Fibroblast of lung (primary cell): Measurements from ENCODE around the gene ITGBL1. TPM values are rescaled to one million over a fixed set of nuclear protein-coding genes. Genes with fewer than 3 reads are reported as not detected.
A peak's percentile ranks its signal among the peaks of the same experiment; 100 is the strongest.

Source experiments
- DNase-seq, 2 donors: peaks; one replicate each; pipeline versions ENCODE4 v3.0.0 to v3.0.0-alpha.2; 2010; ENCODE audit warnings: low read depth in 2 of 2
- H2AFZ ChIP-seq: 2 replicates; pipeline ENCODE4 v1.5.1; 2012; ENCODE audit warnings: low read length, control low read depth, inconsistent platforms
- H3K27ac ChIP-seq: 2 replicates; pipeline ENCODE4 v1.5.1; 2011; ENCODE audit warnings: low read length, control low read depth; ENCODE audit not compliant: insufficient read depth
- H3K27me3 ChIP-seq: 2 replicates; pipeline ENCODE4 v1.5.1; 2011; ENCODE audit warnings: mild to moderate bottlenecking, low read length; ENCODE audit not compliant: control insufficient read depth, insufficient read depth
- H3K36me3 ChIP-seq: 2 replicates; pipeline ENCODE4 v1.5.1; 2011; ENCODE audit warnings: low read length; ENCODE audit not compliant: control insufficient read depth, insufficient read depth
- H3K4me1 ChIP-seq: 2 replicates; pipeline ENCODE4 v1.5.1; 2011; ENCODE audit warnings: low read length; ENCODE audit not compliant: control insufficient read depth, insufficient read depth; ENCODE audit errors: extremely low read depth
- H3K4me2 ChIP-seq: 2 replicates; pipeline ENCODE4 v1.5.1; 2011; ENCODE audit warnings: low read length, control low read depth; ENCODE audit not compliant: insufficient read depth; ENCODE audit errors: extremely low read depth
- H3K4me3 ChIP-seq, 4 experiments: fragments of 200-600 bp in 1 of 4; sonication (generic) in 1 of 4; replicated peaks in 1 of 4; 2 replicates each; pipeline ENCODE4 v1.5.1; 2011 to 2016; ENCODE audit warnings: low read length in 4 of 4, low read depth in 3 of 4, mild to moderate bottlenecking in 3 of 4, control low read depth in 2 of 4, inconsistent platforms in 1 of 4, mixed read lengths in 1 of 4; ENCODE audit not compliant: insufficient read depth in 1 of 4; ENCODE audit errors: control extremely low read depth in 1 of 4
- H3K79me2 ChIP-seq: 2 replicates; pipeline ENCODE4 v1.5.1; 2012; ENCODE audit warnings: mild to moderate bottlenecking, low read length, inconsistent platforms; ENCODE audit not compliant: control insufficient read depth, insufficient read depth
- H3K9ac ChIP-seq: 2 replicates; pipeline ENCODE4 v1.5.1; 2011; ENCODE audit warnings: mild to moderate bottlenecking, low read length, control low read depth; ENCODE audit not compliant: insufficient read depth
- H3K9me3 ChIP-seq: 2 replicates; pipeline ENCODE4 v1.5.1; 2012; ENCODE audit warnings: low read depth, low read length; ENCODE audit not compliant: control insufficient read depth, insufficient read depth
- H4K20me1 ChIP-seq: 2 replicates; pipeline ENCODE4 v1.5.1; 2011; ENCODE audit warnings: low read length; ENCODE audit not compliant: control insufficient read depth, insufficient read depth; ENCODE audit errors: extremely low read depth
- EZH2 ChIP-seq: IDR thresholded peaks from 2 replicates; pipeline ENCODE4 v1.5.1; 2012; ENCODE audit warnings: low read length, control low read depth, mild to moderate bottlenecking; ENCODE audit errors: missing control alignments
- polyA minus RNA-seq: library from RNA; depleted of rRNA, polyadenylated mRNA; stranded (reverse); fragments of >200 nt; gene quantifications from 2 replicates; pipeline ENCODE4 v1.2.3, GENCODE V29; 2011; ENCODE audit warnings: low replicate concordance
- polyA plus RNA-seq, 2 donors: library from polyadenylated mRNA; depleted of rRNA in 1 of 2; stranded (reverse) in 1 of 2; unstranded in 1 of 2; fragments of >200 nt; gene quantifications; 2 replicates each; pipeline ENCODE4 v1.2.1, GENCODE V29; 2011 to 2012; ENCODE audit warnings: missing spikeins in 1 of 2
- total RNA-seq: library from RNA; depleted of rRNA; stranded (reverse); fragments of >200 nt; gene quantifications from 2 replicates; pipeline ENCODE4 v1.2.1, GENCODE V29; 2014
- TF ChIP-seq, protein P1 (sequence below), 2 donors: IDR thresholded peaks in 1 of 2; conservative IDR thresholded peaks in 1 of 2; 1 replicate in 1 of 2; 2 replicates in 1 of 2; pipeline ENCODE4 v1.5.1; 2011 to 2012; ENCODE audit warnings: low read length in 2 of 2, control low read depth in 1 of 2, inconsistent platforms in 1 of 2, low read depth in 1 of 2, mild to moderate bottlenecking in 1 of 2

ITGBL1 gene, protein sequence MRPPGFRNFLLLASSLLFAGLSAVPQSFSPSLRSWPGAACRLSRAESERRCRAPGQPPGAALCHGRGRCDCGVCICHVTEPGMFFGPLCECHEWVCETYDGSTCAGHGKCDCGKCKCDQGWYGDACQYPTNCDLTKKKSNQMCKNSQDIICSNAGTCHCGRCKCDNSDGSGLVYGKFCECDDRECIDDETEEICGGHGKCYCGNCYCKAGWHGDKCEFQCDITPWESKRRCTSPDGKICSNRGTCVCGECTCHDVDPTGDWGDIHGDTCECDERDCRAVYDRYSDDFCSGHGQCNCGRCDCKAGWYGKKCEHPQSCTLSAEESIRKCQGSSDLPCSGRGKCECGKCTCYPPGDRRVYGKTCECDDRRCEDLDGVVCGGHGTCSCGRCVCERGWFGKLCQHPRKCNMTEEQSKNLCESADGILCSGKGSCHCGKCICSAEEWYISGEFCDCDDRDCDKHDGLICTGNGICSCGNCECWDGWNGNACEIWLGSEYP
- total RNA-seq (19.0 and 45.1 TPM in 2 replicates), polyA plus RNA-seq (87.4 and 137 TPM in 2 replicates), polyA minus RNA-seq (21.0 and 23.8 TPM in 2 replicates)
- polyA plus RNA-seq (2012): 52.6 and 83.8 TPM in 2 replicates

DNA sequence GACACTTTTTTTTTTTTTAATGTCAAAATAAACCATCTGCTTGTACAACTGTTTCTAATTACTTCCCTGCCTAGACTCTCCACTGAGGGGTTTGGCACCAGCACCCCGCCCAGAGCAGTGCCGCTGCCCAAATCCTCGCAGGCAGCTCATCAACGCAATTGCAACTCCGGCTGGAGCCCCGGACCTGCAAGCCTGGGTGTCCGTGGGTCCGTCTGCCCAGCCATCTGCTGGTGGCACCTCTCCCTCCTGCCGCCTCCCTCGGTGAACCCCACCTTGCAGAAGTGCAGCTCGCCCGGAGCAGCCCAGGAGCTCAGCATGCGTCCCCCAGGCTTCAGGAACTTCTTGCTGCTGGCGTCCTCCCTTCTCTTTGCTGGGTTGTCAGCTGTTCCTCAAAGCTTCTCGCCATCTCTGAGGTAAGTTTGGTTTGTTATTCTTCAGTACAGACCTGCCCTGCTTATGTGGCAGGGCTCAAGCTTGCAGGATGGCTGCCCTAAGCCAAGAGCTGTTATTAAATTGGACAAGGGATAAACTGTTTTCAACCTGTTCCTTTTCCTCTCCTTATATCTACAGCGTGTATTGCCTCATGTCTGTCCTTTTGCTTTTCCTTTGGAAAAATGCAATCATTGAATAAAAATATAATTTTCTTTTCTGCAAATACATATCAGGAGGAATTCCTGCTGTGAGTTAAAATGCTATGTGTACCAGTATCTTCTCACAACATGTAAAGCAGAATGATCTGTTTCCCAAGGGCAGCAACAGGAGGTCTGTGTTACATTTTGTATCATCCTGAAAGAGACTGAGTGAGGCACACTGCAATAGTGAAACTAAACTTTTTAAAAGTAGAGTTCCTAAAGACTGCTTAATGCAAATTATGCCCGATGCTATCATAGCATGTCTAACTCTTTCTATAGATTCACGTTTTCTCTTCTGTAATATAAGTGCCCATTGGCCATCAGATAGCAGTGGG, at the start of gene ITGBL1:
TSS of gene ITGBL1 (plus strand) at position 157 of the 967 bp plus-strand sequence. CDS start at position 316, 159 bp downstream.
- peak within 1 kb of the TSS; percentile 61 for H2AFZ ChIP-seq
- DNase-seq: peak in 1 of 2 donors; percentile 50

DNA sequence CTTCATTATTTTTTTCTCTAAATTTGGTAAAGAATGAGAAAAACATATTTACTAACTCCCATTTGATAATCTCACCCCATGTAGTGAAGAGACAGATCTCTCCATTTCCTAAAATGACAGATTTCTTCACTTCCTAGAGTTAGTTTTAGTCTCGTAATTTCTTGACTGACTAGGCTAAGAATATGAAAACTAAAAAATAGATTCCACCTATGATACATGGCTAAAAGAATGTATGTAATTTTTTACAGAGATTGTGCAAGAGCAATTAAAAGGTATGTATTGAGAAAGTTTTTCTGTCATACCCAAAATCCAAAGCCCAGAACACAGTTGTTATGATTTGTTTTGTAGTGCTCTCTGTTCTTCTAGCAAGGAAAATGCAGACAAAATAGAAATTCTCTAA, 45.7 kb upstream of the ITGBL1 start:
- no peak overlapping the region for H3K4me3 ChIP-seq
- no peak overlapping the region for H3K9ac ChIP-seq
- TF ChIP-seq, protein P1, sequence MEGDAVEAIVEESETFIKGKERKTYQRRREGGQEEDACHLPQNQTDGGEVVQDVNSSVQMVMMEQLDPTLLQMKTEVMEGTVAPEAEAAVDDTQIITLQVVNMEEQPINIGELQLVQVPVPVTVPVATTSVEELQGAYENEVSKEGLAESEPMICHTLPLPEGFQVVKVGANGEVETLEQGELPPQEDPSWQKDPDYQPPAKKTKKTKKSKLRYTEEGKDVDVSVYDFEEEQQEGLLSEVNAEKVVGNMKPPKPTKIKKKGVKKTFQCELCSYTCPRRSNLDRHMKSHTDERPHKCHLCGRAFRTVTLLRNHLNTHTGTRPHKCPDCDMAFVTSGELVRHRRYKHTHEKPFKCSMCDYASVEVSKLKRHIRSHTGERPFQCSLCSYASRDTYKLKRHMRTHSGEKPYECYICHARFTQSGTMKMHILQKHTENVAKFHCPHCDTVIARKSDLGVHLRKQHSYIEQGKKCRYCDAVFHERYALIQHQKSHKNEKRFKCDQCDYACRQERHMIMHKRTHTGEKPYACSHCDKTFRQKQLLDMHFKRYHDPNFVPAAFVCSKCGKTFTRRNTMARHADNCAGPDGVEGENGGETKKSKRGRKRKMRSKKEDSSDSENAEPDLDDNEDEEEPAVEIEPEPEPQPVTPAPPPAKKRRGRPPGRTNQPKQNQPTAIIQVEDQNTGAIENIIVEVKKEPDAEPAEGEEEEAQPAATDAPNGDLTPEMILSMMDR (conservative IDR thresholded peaks at IDR 0.05 in 1 of 2, IDR thresholded peaks at IDR 0.05 in 1 of 2; ENCODE audit: low read depth in 1 of 2, low read length in 2 of 2): no peak
- TF ChIP-seq EZH2: no peak
- no peaks in the 10 kb centered on the region for H3K36me3 ChIP-seq
- no peak overlapping the region for H3K27ac ChIP-seq
- no peak for DNase-seq
- H3K79me2 ChIP-seq: no peaks in the 10 kb centered on the region
- H4K20me1 ChIP-seq: no peaks in the 10 kb centered on the region
- no peaks in the 10 kb centered on the region for H3K4me1 ChIP-seq
- no peak overlapping the region for H2AFZ ChIP-seq
- no peaks in the 10 kb centered on the region for H3K9me3 ChIP-seq
- H3K4me2 ChIP-seq: peak overlapping the region; percentile 32
- H3K27me3 ChIP-seq: no peaks in the 10 kb centered on the region

More for the DNA sequence above, at the start of gene ITGBL1:
- Histone ChIP-seq H3K4me3 (peak within 1 kb of the TSS; percentile 64 to 90 (median 77)), H3K79me2 (peaks cover 16% of the 10 kb centered on the region), H3K27me3 (no peaks in the 10 kb centered on the region), H3K4me1 (peaks cover 30% of the 10 kb centered on the region), H3K4me2 (peak within 1 kb of the TSS; percentile 64), H3K27ac (peak within 1 kb of the TSS; percentile 61), H3K9me3 (no peaks in the 10 kb centered on the region), H3K36me3 (no peaks in the 10 kb centered on the region), H4K20me1 (no peaks in the 10 kb centered on the region), H3K9ac (peak within 1 kb of the TSS; percentile 45)
- TF ChIP-seq EZH2: no peak
- TF ChIP-seq, protein P1 (conservative IDR thresholded peaks at IDR 0.05 in 1 of 2, IDR thresholded peaks at IDR 0.05 in 1 of 2; ENCODE audit: low read depth in 1 of 2, low read length in 2 of 2): no peak

DNA sequence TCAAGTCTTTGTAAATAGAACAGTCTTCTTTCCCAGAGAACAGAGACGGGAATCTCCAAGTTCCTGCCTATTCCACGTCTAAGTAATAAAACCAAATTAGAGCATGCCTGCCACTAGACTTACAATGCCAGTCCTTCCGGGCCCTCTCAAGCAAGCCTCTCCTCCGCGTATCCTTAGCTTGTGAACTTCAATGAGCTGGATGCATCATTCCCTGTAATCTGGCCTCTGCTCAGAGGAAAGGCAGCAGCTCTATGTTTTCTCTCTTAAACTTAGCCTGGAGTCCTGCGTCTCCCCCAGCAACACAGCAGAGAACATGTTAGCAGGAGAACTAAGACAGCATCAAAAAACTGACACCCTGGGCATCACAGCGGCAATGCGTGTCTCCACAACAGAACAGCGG, 44.3 kb upstream of the ITGBL1 start:
- Histone ChIP-seq H2AFZ (peak overlapping the region; percentile 65), H4K20me1 (no peaks in the 10 kb centered on the region), H3K4me3 (no peak overlapping the region)

More for the DNA sequence above, 44.3 kb upstream of the ITGBL1 start:
- Histone ChIP-seq H3K4me2 (peak overlapping the region; percentile 79), H3K4me1 (no peaks in the 10 kb centered on the region), H3K27me3 (no peaks in the 10 kb centered on the region), H3K79me2 (no peaks in the 10 kb centered on the region), H3K36me3 (no peaks in the 10 kb centered on the region), H3K9ac (no peak overlapping the region), H3K27ac (peak overlapping the region; percentile 18), H3K9me3 (no peaks in the 10 kb centered on the region)
- TF ChIP-seq, protein P1 (conservative IDR thresholded peaks at IDR 0.05 in 1 of 2, IDR thresholded peaks at IDR 0.05 in 1 of 2; ENCODE audit: low read depth in 1 of 2, low read length in 2 of 2): no peak
- TF ChIP-seq EZH2: no peak
- DNase-seq: no peak
